Stimulated activated naive CD8-positive, alpha-beta T cell treated with anti-CD3 and anti-CD28 coated beads, Interleukin-15, amount 100 ng/mL, for 72 hours (primary cell): Measurements from ENCODE around the gene TTC12.
A peak's percentile ranks its signal among the peaks of the same experiment; 100 is the strongest.

ENCODE experiments used
- ATAC-seq: fragments of 150-1000 bp; cut with Tn5 transposase; 2 replicates; pipeline ENCODE4 v1.10.0; 2021; ENCODE audit warnings: mild to moderate bottlenecking, moderate library complexity
- DNase-seq, 2 donors: peaks; one replicate each; pipeline ENCODE4 v3.0.0; 2021 to 2022
- H3K27ac Mint-ChIP-seq, 2 donors: one replicate each; pipeline ENCODE4 v1.8.0; 2022; ENCODE audit warnings: mild to moderate bottlenecking in 2 of 2, mixed read lengths in 2 of 2, moderate library complexity in 2 of 2
- H3K27me3 Mint-ChIP-seq: one replicate; pipeline ENCODE4 v1.8.0; 2022; ENCODE audit warnings: mixed read lengths
- H3K4me1 Mint-ChIP-seq: one replicate; pipeline ENCODE4 v1.8.0; 2022; ENCODE audit warnings: mild to moderate bottlenecking, mixed read lengths
- H3K4me3 Mint-ChIP-seq, 2 donors: one replicate each; pipeline ENCODE4 v1.8.0; 2022; ENCODE audit warnings: mild to moderate bottlenecking in 2 of 2, mixed read lengths in 2 of 2, moderate library complexity in 1 of 2
- H3K9me3 Mint-ChIP-seq, 2 donors: one replicate each; pipeline ENCODE4 v1.8.0; 2022; ENCODE audit warnings: mixed read lengths in 2 of 2

Gene TTC12

GRCh38 chr11:113314389-113315301 is at the start of gene TTC12:
TSS of gene TTC12 (plus strand) at chr11:113314583. CDS start at chr11:113316258, 1,675 bp downstream.
- DNase-seq: peak; percentile 91 to 92
- peak within 1 kb of the TSS; percentile 83 to 87 for H3K4me3 Mint-ChIP-seq
- peak within 1 kb of the TSS; percentile 83 to 86 for H3K27ac Mint-ChIP-seq
- no peaks in the 10 kb centered on the region for H3K27me3 Mint-ChIP-seq
- ATAC-seq: peak; percentile 98
- H3K9me3 Mint-ChIP-seq: peaks cover 0 to 7% of the 10 kb centered on the region in 2 donors
- H3K4me1 Mint-ChIP-seq: peaks cover 17% of the 10 kb centered on the region

GRCh38 chr11:113265362-113265761 is 49.0 kb upstream of the TTC12 start:
- DNase-seq (no peak), ATAC-seq (no peak)
- Mint-ChIP-seq H3K4me3 (no peak overlapping the region), H3K27ac (no peak overlapping the region), H3K4me1 (no peaks in the 10 kb centered on the region), H3K27me3 (peaks cover 22% of the 10 kb centered on the region), H3K9me3 (no peaks in the 10 kb centered on the region)

GRCh38 chr11:113267493-113267892 is 46.9 kb upstream of the TTC12 start:
- Mint-ChIP-seq H3K4me3 (no peak overlapping the region), H3K9me3 (no peaks in the 10 kb centered on the region), H3K4me1 (no peaks in the 10 kb centered on the region), H3K27me3 (peaks cover 15% of the 10 kb centered on the region), H3K27ac (no peak overlapping the region)
- DNase-seq (no peak), ATAC-seq (no peak)

DNA sequence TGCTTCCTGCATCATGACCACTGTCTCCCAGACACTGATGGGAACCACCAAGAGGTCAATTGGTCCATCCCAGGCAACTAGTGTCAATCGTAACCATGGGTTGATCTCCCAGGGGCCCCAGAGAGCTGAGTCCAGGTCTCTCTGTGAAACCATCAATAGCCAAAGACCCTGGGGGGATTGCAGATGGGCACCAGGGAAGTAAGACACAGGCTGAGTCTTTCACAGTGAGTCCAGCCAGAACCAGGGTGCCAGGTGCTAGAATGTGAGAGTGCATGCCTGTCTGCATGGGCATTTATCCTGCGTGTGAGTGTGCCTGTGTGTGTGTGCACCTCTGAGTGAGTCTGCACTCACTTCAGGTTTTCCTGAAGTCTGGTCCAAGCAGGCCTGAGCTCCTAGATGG is 45.3 kb upstream of the TTC12 start:
- Mint-ChIP-seq H3K9me3 (no peaks in the 10 kb centered on the region), H3K27ac (no peak overlapping the region), H3K4me3 (no peak overlapping the region), H3K27me3 (peaks cover 15% of the 10 kb centered on the region), H3K4me1 (no peaks in the 10 kb centered on the region)
- DNase-seq (no peak), ATAC-seq (no peak)

GRCh38 chr11:113269636-113270035 is 44.7 kb upstream of the TTC12 start:
- H3K4me1 Mint-ChIP-seq: no peaks in the 10 kb centered on the region
- H3K27me3 Mint-ChIP-seq: peaks cover 15% of the 10 kb centered on the region
- H3K27ac Mint-ChIP-seq: peak overlapping the region in 1 of 2 donors; percentile 82
- no peaks in the 10 kb centered on the region for H3K9me3 Mint-ChIP-seq
- H3K4me3 Mint-ChIP-seq: no peak overlapping the region
- no peak for DNase-seq
- ATAC-seq: no peak

DNA sequence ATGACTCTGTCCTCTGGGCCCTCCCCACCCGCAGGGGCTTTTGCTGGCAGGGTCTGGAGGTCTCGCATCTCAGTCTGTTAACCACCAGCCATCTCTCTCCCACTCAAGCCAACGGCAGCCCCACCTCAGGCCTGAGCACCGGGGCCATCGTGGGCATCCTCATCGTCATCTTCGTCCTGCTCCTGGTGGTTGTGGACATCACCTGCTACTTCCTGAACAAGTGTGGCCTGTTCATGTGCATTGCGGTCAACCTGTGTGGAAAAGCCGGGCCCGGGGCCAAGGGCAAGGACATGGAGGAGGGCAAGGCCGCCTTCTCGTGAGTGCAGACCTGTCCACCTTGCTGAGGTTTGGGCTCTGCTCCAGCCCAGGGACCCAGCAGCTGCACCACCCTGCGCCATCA is 44.3 kb upstream of the TTC12 start:
- DNase-seq: no peak
- H3K9me3 Mint-ChIP-seq: no peaks in the 10 kb centered on the region
- no peak overlapping the region for H3K4me3 Mint-ChIP-seq
- peak overlapping the region in 1 of 2 donors; percentile 33 for H3K27ac Mint-ChIP-seq
- no peaks in the 10 kb centered on the region for H3K4me1 Mint-ChIP-seq
- H3K27me3 Mint-ChIP-seq: peaks cover 15% of the 10 kb centered on the region
- no peak for ATAC-seq

- Mint-ChIP-seq H3K27ac (no peak overlapping the region), H3K27me3 (peaks cover 8% of the 10 kb centered on the region), H3K4me3 (no peak overlapping the region), H3K9me3 (no peaks in the 10 kb centered on the region), H3K4me1 (no peaks in the 10 kb centered on the region)
- ATAC-seq (no peak), DNase-seq (no peak)
These were observed 42.7 kb upstream of the TTC12 start for GRCh38 chr11:113271551-113272245.

DNA sequence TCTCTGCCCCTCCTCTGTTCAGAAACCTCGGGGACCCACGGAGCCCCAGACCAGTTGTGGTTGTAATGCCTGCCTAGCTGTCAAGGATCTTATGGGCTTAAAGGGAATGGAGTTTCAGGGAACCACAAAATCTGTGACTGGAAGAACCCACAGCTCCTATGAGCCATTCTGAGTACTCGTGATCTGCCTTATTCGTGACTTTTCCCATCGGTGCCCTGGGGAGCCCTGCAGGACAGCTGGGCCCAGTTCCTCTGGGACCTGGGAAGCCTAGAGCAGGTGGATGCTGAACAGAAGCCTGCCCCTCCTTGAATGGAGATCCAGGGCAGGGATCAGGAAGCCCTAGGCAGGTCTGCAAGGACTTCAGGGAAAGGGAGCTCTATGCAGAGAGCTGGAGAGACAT is 42.1 kb upstream of the TTC12 start:
- ATAC-seq: no peak
- Mint-ChIP-seq H3K4me1 (no peaks in the 10 kb centered on the region), H3K27ac (no peak overlapping the region), H3K27me3 (peaks cover 2% of the 10 kb centered on the region), H3K9me3 (no peaks in the 10 kb centered on the region), H3K4me3 (no peak overlapping the region)
- no peak for DNase-seq

- Mint-ChIP-seq H3K4me3 (no peak overlapping the region), H3K27me3 (no peaks in the 10 kb centered on the region), H3K9me3 (no peaks in the 10 kb centered on the region), H3K27ac (no peak overlapping the region), H3K4me1 (no peaks in the 10 kb centered on the region)
- DNase-seq (no peak), ATAC-seq (no peak)
These were observed 41.3 kb upstream of the TTC12 start for GRCh38 chr11:113272927-113273615.

- no peaks in the 10 kb centered on the region for H3K27me3 Mint-ChIP-seq
- DNase-seq (no peak), ATAC-seq (no peak)
- H3K9me3 Mint-ChIP-seq: no peaks in the 10 kb centered on the region
- no peaks in the 10 kb centered on the region for H3K4me1 Mint-ChIP-seq
- no peak overlapping the region for H3K27ac Mint-ChIP-seq
- H3K4me3 Mint-ChIP-seq: no peak overlapping the region
These were observed 40.7 kb upstream of the TTC12 start for GRCh38 chr11:113273720-113274119.

DNA sequence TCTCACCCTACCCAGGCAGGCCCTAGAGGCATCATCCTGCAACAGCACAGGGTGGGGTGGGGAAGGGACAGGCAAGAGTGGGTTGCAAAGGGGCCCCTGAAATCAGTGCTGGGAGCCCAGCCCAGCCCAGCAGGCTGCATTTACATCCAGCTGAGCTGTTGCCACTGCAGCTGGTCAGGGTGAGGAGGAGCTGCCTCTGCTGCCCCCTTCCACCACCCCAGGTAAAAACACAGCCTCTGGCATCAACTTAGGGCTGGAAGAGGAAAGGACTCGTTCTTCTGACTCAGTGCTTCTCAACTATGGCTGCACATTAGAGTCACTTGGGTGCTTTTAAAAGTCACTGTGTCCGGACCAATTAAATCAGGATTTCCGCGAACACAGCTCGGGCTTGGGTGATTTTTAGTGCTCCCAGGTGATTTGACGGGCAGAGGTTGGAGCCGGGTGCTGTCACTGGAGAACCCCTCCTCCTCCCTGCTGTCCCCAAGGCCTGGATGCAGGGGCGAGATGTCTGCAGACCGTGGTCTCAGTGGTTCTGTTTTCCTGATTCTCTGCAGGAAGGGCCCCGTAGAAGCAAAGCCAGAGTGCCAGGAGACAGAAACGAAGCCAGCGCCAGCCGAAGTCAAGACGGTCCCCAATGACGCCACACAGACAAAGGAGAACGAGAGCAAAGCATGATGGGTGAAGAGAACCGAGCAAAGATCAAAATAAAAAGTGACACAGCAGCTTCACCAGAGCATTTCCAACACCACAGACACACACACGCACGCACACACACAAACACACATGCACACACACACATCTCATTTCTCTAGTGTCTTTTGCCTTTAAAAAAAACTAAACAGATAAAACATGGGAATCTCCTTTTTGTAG is 39.4 kb upstream of the TTC12 start:
- Mint-ChIP-seq H3K27me3 (no peaks in the 10 kb centered on the region), H3K4me1 (no peaks in the 10 kb centered on the region), H3K4me3 (no peak overlapping the region)

DNA sequence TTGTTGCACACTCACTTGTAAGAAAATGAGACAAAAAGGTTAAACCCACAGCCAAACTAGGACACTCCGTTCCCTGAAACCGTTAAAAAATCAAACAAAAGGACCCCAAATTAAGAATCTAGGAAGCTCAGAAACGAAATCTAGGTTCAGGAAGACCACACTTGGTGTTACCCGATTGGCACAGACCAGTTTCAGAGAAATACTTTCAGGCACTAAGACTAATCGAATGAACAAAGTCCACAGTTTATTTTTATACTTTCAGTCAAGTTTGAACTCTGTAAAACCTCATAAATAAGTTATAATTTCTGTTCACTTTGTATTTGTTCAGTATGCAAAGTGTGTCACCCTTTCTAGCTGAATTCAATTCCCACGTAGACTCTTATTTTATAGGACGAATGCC is 38.8 kb upstream of the TTC12 start:
- DNase-seq: no peak
- Mint-ChIP-seq H3K4me3 (no peak overlapping the region), H3K27ac (no peak overlapping the region), H3K4me1 (no peaks in the 10 kb centered on the region), H3K9me3 (no peaks in the 10 kb centered on the region), H3K27me3 (no peaks in the 10 kb centered on the region)
- ATAC-seq: no peak

More for the DNA sequence above, 39.4 kb upstream of the TTC12 start:
- H3K9me3 Mint-ChIP-seq: no peaks in the 10 kb centered on the region
- DNase-seq: no peak
- ATAC-seq: no peak
- H3K27ac Mint-ChIP-seq: no peak overlapping the region

- Mint-ChIP-seq H3K27me3 (no peaks in the 10 kb centered on the region), H3K27ac (peak overlapping the region; percentile 55 to 61), H3K4me1 (no peaks in the 10 kb centered on the region), H3K4me3 (no peak overlapping the region), H3K9me3 (no peaks in the 10 kb centered on the region)
- no peak for ATAC-seq
- DNase-seq: no peak
These were observed 37.9 kb upstream of the TTC12 start for GRCh38 chr11:113276466-113276865.

- Mint-ChIP-seq H3K27me3 (no peaks in the 10 kb centered on the region), H3K4me1 (no peaks in the 10 kb centered on the region), H3K27ac (no peak overlapping the region), H3K9me3 (no peaks in the 10 kb centered on the region), H3K4me3 (no peak overlapping the region)
- DNase-seq: no peak
- ATAC-seq: no peak
These were observed 36.5 kb upstream of the TTC12 start for GRCh38 chr11:113277907-113278306.

- ATAC-seq: no peak
- Mint-ChIP-seq H3K4me1 (no peaks in the 10 kb centered on the region), H3K9me3 (no peaks in the 10 kb centered on the region), H3K4me3 (no peak overlapping the region), H3K27ac (no peak overlapping the region), H3K27me3 (no peaks in the 10 kb centered on the region)
- DNase-seq: no peak
These were observed 35.9 kb upstream of the TTC12 start for GRCh38 chr11:113278481-113278880.
